GM19099 (cell line): ENCODE results near the gene MAPKBP1.
A peak's percentile ranks its signal among the peaks of the same experiment; 100 is the strongest.

Experiments used
- POLR2A ChIP-seq: IDR thresholded peaks from 3 replicates; pipeline ENCODE4 v1.6.1; 2011; ENCODE audit warnings: low read depth; ENCODE audit not compliant: insufficient read length; ENCODE audit errors: extremely low read depth

The MAPKBP1 gene

DNA sequence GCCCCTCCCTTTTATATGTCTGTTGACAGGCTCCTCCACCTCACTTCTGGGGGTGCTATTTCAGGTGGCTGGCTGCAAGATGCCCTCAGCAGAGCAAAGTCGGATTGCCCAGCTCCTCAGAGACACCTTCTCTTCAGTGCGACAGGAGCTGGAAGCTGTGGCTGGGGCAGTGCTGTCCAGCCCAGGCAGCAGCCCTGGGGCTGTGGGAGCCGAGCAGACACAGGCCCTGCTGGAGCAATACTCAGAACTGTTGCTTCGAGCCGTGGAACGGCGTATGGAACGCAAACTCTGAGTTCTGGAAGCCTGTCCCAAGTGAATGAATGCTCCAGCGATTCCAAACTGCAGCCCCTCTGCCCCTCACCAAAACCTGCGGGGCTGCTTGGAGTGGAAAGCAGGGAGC lies 50.9 kb downstream of the MAPKBP1 start:
- TF ChIP-seq POLR2A = no peak

DNA sequence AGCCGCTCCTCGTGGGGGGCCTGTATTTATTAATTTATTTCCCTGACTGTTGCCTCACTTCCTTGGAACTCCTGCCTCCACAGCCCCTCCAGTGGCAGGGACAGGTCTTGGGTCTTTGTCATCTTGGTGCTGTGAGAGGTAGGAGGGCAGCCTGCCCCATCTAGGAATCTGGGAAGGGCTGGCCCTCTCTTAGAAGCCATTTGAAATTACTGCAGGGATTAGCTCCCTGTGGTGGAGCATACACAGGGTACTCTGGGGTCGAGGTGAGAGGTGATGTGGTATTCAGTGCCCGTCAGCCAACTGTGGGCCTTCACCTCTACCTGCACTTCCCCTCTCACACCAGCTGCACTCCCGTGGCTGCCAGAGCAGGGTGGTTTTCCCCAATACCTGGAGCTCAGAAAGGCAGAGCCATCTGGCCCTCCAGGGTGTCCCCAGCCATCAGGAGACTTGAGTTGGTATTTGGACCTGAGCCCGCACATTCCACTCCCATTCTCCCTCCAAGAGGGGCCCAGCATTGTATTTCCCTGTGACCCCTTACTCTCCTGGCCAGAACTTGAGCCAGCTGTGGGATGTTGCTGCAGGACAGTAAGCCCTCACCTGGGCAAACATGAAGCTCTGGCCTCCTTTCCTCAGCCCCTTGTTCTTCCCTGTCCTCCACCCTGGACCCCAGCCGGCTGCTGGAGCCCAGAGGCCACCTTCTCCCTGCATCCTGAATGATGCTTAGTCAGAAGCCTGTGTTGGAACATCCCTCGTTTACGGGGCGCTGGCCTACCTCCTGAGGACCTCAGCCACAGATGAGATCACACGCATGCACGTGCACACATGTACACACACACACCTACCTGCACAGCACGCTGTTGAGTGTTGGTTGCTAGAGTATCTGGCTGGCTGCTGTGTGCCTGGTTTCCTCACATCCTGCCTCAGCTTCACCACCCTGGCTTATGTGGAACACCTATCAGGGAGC lies 51.6 kb downstream of the MAPKBP1 start:
- no peak for TF ChIP-seq POLR2A

DNA sequence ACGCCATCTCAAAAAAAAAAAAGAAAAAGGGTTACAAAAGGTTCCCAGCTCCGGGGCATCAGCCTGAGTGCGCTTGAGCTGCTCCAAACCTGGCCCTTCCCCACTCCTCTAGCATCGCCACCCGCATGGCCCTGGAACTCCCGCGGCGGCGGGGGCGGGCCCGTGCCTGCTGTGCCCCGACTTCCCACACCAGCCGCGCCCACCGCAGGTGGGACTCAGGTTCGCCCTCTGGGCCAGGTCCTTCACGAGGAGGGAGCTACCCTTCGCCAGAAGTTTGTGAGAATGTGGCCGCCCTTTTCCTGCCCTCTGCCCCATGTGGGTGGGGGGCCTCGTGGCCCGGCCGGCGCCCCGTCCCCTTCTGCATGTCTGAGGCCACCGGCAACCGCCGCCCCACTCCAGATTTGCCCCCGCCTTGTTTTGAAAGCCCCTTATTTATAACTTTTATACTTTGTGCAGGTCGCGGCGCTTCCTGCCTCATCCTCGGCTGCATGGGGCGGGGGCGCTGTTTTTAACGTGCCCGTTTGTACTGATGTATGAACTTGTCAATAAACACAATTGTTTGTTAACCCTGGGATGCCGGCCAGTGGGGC lies 53.1 kb downstream of the MAPKBP1 start:
- no peak for TF ChIP-seq POLR2A

DNA sequence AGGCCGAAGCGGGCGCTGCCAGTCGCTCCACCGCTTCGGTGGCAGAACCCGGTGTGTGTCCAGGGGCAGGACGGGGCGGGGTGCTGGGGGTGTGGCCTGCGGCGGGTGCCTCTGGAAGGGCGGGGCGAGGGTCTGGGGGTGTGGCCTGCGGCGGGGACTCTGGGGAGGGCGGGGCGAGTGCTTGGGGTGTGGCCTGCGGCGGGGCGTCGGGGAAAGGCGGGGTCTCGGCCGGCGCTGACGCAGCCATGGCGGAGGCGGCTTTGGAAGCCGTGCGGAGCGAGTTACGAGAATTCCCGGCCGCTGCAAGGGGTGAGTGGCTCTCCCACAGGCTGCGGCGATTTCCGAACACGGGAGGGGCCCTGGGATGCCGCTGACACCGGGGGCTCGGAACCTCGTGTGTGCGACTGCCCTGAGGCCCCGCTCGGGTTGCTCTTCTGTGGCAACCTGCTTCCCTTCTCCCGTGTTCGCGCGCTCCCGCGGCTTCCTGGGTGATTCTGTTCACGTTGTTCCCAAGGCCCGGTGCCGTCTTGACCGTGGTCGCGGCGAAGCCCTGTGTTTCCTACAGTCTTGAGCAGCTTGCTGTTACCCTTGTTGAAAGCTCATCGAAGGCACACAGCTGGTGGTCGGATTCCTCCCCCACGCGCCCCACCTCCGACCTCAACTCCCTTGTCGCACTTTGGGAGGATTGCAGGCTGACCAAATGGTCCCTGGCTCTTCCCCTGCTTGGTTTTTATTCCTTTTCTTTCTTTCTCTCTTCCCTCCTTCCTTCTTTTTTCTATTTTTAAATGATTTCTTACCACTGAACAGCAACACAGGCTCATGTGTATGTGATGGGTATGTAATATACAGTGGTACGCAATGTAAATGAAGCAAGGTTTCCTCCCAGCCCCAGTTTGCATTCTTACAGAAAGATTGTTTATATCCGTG lies 53.9 kb downstream of the MAPKBP1 start, which contains the start of gene JMJD7:
TSS of gene JMJD7 (plus strand) at position 213 of the 927 bp plus-strand sequence. CDS start at position 246, 33 bp downstream.
- peak; percentile 68 for TF ChIP-seq POLR2A

DNA sequence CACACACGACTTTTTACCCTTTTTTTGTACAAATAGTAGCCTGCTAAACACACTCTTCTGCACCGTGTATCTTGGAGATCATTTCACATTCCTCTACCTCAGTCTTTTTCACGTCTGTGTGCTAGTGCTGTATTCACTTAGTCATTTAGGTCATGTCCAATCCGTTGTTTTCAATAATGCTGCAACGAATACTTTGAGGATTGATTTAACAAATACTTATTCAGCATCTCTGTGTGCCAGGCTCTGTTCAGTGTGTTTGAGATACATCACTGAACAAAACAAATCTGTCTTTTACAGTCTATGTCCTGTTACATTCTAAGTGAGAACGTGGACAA lies 54.5 kb downstream of the MAPKBP1 start:
- no peak for TF ChIP-seq POLR2A

DNA sequence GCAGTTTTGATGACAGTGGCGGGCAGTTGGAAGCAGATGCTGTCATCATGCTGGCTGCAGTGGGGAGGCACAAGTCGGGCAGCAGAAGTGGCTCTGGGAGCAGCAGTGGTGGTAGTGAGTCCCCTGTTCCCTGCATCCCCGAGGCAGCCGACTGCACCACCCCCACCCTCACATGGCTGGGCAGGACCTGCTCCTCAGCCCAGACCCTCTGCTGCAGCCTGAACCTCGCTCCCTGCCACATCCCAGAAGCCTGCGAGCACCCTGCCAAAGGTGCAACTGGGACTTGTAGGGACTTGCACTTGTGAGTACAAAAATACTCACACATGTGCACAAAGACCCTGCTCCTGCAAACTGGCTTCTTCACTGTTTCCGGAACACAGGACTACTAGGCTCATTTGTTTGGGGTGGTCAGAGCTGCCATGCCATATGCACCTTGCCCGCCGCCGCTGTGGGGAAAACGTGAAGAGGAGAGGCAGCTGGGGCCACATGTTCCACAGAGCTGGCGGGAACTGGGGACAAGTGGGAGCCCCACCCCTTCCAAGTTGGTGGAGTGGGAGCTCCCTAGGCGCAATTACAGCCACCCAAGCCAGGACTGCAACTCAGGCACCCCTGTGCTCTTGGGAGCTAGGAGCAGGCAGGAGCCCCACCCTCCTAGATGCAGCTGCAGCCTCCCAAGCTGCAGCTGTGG lies 55.8 kb downstream of the MAPKBP1 start:
- no peak for TF ChIP-seq POLR2A

DNA sequence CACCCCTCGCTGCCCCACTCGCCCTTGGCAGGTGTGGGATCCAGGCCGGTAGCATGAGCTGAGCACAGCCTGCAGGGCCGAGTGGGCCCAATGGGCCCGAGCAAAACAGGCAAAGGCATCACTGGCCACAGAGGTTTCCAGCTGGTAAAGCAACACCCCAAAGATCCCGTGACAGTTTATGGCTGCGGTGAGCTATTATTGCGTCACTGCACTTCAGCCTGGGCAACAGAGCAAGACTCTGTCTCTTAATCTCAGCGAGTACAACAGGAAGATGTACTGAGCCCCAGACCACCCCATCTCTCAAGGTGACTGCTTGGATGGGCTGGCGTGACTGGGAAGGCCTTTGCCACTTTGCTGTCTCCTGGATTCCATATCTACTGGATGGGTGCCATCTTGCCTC lies 57.9 kb downstream of the MAPKBP1 start:
- TF ChIP-seq POLR2A = no peak

DNA sequence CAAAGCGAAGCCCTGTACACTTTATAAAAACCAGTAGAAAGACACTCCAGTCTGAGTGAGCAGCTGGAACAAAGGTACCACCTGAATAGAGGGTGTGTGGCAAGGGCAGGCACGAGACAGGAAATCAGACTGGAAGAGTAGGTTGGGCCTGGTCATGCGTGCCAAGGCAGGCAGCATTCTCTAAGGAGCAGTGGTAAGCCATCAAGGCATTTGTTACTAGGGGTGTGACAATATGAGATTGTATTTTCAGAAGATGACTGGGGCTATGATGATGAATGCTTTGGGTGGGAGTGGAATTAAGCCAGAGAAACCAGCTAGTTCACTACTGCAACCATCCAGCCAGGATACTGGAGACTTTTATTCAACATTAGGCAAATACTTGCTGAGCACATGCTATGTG lies 58.6 kb downstream of the MAPKBP1 start:
- no peak for TF ChIP-seq POLR2A

DNA sequence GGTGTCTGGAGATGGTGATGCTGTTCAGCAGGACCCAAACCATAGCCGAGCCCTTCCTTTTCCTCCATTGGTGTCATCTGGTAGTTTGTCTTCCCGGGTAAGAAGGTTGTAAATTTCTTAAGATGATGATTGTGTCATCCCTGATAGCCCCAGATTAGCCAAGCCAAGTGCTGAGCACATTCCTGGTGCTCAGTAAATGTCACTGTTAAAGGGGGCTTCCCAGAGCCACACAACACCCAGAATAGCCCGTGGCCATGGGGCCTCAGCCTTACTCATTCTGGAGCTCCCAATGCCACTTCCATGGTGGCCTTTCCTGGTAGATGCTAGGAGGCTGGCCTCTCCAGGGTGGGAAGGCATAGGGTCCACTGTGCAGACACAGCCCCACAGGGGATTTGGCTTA lies 59.8 kb downstream of the MAPKBP1 start:
- no peak for TF ChIP-seq POLR2A

DNA sequence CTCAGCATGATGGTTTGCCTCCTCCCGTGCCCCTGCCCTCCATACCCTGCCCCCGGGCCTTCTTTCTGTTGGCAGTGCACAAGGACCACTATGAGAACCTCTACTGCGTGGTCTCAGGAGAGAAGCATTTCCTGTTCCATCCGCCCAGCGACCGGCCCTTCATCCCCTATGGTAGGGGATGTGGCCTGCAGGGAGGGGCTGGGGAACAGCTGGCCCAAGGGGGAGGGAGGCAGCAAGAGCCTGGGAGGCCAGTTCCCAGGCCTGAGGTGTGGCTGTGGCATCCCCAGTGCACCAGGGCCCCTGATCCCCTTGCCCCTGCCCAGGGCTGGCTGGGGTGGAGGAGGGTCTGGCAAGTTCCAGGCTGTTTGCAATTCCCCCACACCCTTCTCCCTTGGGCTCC lies 61.8 kb downstream of the MAPKBP1 start:
- no peak for TF ChIP-seq POLR2A

DNA sequence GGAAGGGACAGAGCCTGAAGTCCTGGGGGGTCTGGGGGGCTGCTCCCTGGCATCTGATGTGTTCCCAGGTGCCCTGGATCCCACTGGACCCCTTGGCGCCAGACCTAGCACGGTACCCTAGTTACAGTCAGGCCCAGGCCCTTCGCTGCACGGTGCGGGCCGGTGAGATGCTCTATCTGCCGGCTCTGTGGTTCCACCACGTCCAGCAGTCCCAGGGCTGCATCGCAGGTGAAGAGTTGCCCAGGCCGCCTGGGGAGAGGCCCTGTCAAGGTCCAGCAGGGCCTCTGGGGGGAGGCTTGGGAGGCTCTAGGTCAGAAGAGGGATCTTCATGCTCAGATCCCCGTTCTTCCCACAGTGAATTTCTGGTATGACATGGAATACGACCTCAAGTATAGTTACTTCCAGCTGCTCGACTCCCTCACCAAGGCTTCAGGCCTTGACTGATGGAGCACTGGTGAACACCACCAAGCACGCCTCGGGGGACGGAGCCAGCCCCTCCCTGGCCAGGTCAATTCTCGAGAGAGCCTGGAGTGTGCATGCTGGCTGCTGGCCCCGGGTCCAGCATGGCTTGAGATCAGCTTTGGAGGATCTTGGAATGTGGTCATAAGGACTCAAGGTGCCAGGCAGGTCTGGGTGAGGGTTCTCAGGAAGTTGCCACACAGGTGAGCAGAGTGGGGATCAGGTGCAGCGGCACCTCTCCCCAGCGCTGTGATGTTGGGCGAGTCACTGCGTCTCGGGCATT lies 62.6 kb downstream of the MAPKBP1 start:
- no peak for TF ChIP-seq POLR2A

DNA sequence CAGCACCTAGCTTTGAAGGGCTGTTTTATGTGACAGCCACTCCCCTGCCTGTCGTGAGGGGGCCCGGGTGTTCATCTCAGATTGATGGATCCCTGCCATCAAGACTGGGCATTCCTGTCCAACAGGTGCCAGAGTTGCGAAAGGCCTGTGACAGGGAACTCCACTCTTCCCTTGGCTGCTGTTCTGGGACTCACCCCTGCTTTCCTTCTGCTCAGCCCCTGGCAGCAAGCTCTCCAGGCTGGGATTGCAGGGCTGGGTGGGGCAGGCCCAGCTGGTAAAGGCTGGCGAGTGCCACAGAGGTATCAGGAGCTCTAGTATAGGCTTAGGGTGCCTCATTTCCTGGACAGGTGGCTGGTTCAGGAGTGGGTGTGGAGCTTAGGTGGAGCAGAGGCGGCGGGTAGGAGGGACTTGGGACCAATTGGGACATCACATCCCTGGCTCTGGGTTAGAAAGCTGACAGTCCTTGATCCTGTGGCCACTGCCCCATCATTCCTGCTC lies 64.2 kb downstream of the MAPKBP1 start, which contains the start of gene PLA2G4B:
TSS of gene PLA2G4B (plus strand) at position 448 of the 498 bp plus-strand sequence. CDS start 67 bp downstream, outside the sequence.
- TF ChIP-seq POLR2A = no peak

DNA sequence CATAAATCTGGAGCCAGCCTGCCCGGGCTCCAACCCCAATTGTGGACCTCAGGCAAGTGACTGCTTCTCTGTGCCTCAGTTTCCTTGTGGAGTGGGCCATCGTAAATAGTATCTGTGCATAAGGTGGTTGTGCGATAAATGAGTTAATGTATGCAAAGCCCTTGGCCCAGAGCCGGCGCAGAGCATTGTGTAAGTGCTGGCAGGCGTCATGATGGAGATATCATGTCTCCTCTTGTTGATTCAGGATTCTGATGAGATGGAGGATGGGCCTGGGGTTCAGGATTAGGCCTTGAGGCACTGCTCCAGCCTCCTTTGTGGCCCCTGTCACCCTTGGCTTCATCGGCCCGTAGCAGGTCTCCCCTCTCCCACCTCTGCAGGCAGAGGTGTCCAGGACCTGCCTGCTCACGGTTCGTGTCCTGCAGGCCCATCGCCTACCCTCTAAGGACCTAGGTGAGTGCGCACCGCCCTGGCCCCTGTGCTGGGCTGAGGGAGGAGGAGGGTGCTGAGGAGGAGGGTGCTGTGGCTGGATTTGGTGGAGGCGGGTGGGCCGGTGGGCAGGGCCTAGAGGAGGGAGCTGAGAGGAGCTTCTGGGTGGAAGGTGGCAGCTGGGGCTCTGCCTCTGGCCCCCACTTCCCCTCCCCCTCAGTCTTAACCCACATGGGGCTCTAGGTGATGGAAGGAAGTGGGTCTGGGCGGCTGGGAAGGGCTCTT lies 65.7 kb downstream of the MAPKBP1 start:
- no peak for TF ChIP-seq POLR2A
